ENCODE measurements around the gene PHKA2. TPM values are rescaled to one million over a fixed set of nuclear protein-coding genes. Genes with fewer than 3 reads are reported as not detected.

Gene PHKA2
- total RNA-seq, 1 donor = 8.2 TPM

GRCh38 chrX:18924507-18925088, 59.3 kb downstream of the PHKA2 start:
- DNase-seq (ENCODE audit: low read depth) = no peak
- H3K4me3 ChIP-seq (ENCODE audit: low read depth, low read length) = no peak overlapping the region
- no peak for TF ChIP-seq CTCF (IDR thresholded peaks at IDR 0.05; ENCODE audit: insufficient read depth, low read depth, low read length)

- no peak for TF ChIP-seq CTCF (IDR thresholded peaks at IDR 0.05; ENCODE audit: insufficient read depth, low read depth, low read length)
These were observed 63.3 kb downstream of the PHKA2 start for GRCh38 chrX:18920566-18920965.

GRCh38 chrX:18920079-18920478, 63.8 kb downstream of the PHKA2 start:
- no peak for TF ChIP-seq CTCF (IDR thresholded peaks at IDR 0.05; ENCODE audit: insufficient read depth, low read depth, low read length)
- H3K4me3 ChIP-seq (ENCODE audit: low read depth, low read length) = no peak overlapping the region
- no peak for DNase-seq (ENCODE audit: low read depth)

More at GRCh38 chrX:18920566-18920965, 63.3 kb downstream of the PHKA2 start:
- DNase-seq (ENCODE audit: low read depth) = no peak
- H3K4me3 ChIP-seq (ENCODE audit: low read depth, low read length) = no peak overlapping the region

GRCh38 chrX:18917831-18918230, 66.1 kb downstream of the PHKA2 start:
- TF ChIP-seq CTCF (IDR thresholded peaks at IDR 0.05; ENCODE audit: insufficient read depth, low read depth, low read length) = no peak
- no peak overlapping the region for H3K4me3 ChIP-seq (ENCODE audit: low read depth, low read length)
- no peak for DNase-seq (ENCODE audit: low read depth)

GRCh38 chrX:18906286-18906685, 77.6 kb downstream of the PHKA2 start:
- H3K4me3 ChIP-seq (ENCODE audit: low read depth, low read length) = no peak overlapping the region
- TF ChIP-seq CTCF (IDR thresholded peaks at IDR 0.05; ENCODE audit: insufficient read depth, low read depth, low read length) = no peak
- no peak for DNase-seq (ENCODE audit: low read depth)

- no peak overlapping the region for H3K4me3 ChIP-seq (ENCODE audit: low read depth, low read length)
- no peak for TF ChIP-seq CTCF (IDR thresholded peaks at IDR 0.05; ENCODE audit: insufficient read depth, low read depth, low read length)
- DNase-seq (ENCODE audit: low read depth) = no peak
These were observed 83.4 kb downstream of the PHKA2 start for GRCh38 chrX:18900401-18900976.
